A673 (cell line): ENCODE data around the gene LRRC27. TPM values are rescaled to one million over a fixed set of nuclear protein-coding genes. Genes with fewer than 3 reads are reported as not detected.

Experiments used
- BruUV-seq: library from RNA; stranded (reverse); fragments of 400-500 nt; replicated peaks from 2 replicates; lab custom pipeline; 2021; lab: Mats Ljungman, UMichigan
- CTCF ChIA-PET: fragments of 300-600 bp; sonication (Branson Sonifier 250); formaldehyde crosslinking; loops from one replicate; lab custom pipeline; 2022; ENCODE audit warnings: antibody characterized with exemption; lab: Charles Lee
- POLR2A ChIA-PET: fragments of 300-600 bp; sonication (Branson Sonifier 250); formaldehyde crosslinking; loops from one replicate; lab custom pipeline; 2022; ENCODE audit warnings: antibody characterized with exemption; ENCODE audit not compliant: low non-redundant PET; lab: Charles Lee
- DNase-seq: peaks from one replicate; pipeline ENCODE4 v3.0.0-alpha.2; 2015; ENCODE audit warnings: low spot score
- H3K27ac ChIP-seq: fragments of 200-600 bp; sonication (generic); 2 replicates; pipeline ENCODE4 v1.5.1; 2016; ENCODE audit warnings: mixed run types, low read depth, mild to moderate bottlenecking, mixed read lengths, antibody characterized with exemption, low read length; ENCODE audit not compliant: poor library complexity, severe bottlenecking
- H3K27me3 ChIP-seq: fragments of 200-600 bp; sonication (generic); replicated peaks from 2 replicates; pipeline ENCODE4 v1.6.1; 2017; ENCODE audit warnings: mixed run types, low read depth, mild to moderate bottlenecking, mixed read lengths, antibody characterized with exemption, low read length; ENCODE audit not compliant: insufficient read depth, poor library complexity
- H3K36me3 ChIP-seq: fragments of 200-600 bp; sonication (generic); 2 replicates; pipeline ENCODE4 v1.6.1; 2016; ENCODE audit warnings: mixed run types, mild to moderate bottlenecking, mixed read lengths, antibody characterized with exemption, low read length; ENCODE audit not compliant: insufficient read depth, poor library complexity, severe bottlenecking
- H3K4me1 ChIP-seq: fragments of 200-600 bp; sonication (generic); 2 replicates; pipeline ENCODE4 v1.6.1; 2017; ENCODE audit warnings: mixed run types, mild to moderate bottlenecking, mixed read lengths, antibody characterized with exemption, low read length; ENCODE audit not compliant: insufficient read depth, poor library complexity, severe bottlenecking
- H3K4me3 ChIP-seq: fragments of 200-600 bp; sonication (generic); 2 replicates; pipeline ENCODE4 v1.5.1; 2016; ENCODE audit warnings: low read depth, mixed run types, mild to moderate bottlenecking, mixed read lengths, low read length; ENCODE audit not compliant: poor library complexity, severe bottlenecking
- H3K9me3 ChIP-seq: fragments of 200-600 bp; sonication (generic); 2 replicates; pipeline ENCODE4 v1.6.1; 2016; ENCODE audit warnings: mixed run types, low read depth, mild to moderate bottlenecking, mixed read lengths, antibody characterized with exemption, low read length; ENCODE audit not compliant: poor library complexity, severe bottlenecking
- CTCF ChIP-seq: fragments of 300-800, 200-600 bp; sonication (generic); conservative IDR thresholded peaks from 2 replicates; pipeline ENCODE4 v1.5.1; 2017; ENCODE audit warnings: low read depth, mild to moderate bottlenecking, antibody characterized with exemption, low read length, moderate library complexity, mixed read lengths
- EZH2 ChIP-seq: fragments of 200-600 bp; sonication (generic); IDR thresholded peaks from 2 replicates; pipeline ENCODE4 v1.6.1; 2017; ENCODE audit warnings: borderline replicate concordance, low read depth, mild to moderate bottlenecking, mixed read lengths, antibody characterized with exemption, low read length; ENCODE audit not compliant: poor library complexity, severe bottlenecking
- intact Hi-C: fragments of 100-400 bp; cut with micrococcal nuclease; formaldehyde crosslinking; loops from one replicate; pipeline ENCODE4 v1.10.0; 2022; ENCODE audit not compliant: unreplicated experiment
- total RNA-seq: library from RNA; stranded (reverse); gene quantifications from 2 replicates; pipeline ENCODE4 v1.2.3, GENCODE V29; 2021

Gene LRRC27
- total RNA-seq, 1 experiment from 2014 or later, result 11.5 TPM

DNA sequence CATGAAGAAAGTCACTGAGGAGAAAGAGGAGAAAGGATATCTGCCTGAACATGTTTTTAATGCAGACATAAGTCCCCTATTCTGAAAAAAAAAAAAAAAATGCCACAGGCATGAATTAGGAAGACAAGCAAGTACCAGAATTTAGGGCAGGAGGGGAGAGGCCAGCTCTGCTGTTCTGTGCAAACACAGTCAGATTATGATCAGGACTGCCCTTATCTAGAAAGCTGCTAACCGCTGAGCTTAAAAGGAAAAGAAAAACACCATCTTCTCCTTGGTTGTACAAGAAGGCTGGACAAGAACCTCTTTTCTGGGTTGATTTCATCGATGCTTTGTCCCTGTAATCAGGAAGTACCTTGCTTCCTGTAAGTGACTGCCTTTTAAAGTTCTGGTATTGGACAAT lies 49.7 kb downstream of the LRRC27 start:
- no peaks in the 10 kb centered on the region for H3K36me3 ChIP-seq
- H3K4me1 ChIP-seq, result no peaks in the 10 kb centered on the region
- no peak overlapping the region for H3K27ac ChIP-seq
- H3K27me3 ChIP-seq, result no peaks in the 10 kb centered on the region
- intact Hi-C loops, result no loop called here
- H3K4me3 ChIP-seq, result no peak overlapping the region
- DNase-seq, result no peak
- no TSS peak for BruUV-seq
- ChIA-PET CTCF (interaction anchor here (0.6 to 0.7 kb wide), 2 partner anchors 23 to 212 kb away, joined by 6 to 7 read pairs; no protein-coding TSS in a partner anchor), POLR2A (interaction anchor here (0.7 kb wide), 1 partner anchor 117 kb away, joined by 9 read pairs; no protein-coding TSS in a partner anchor)
- H3K9me3 ChIP-seq, result no peaks in the 10 kb centered on the region
- no peak for TF ChIP-seq CTCF
- no peak for TF ChIP-seq EZH2

GRCh38 chr10:132382231-132382922 lies 50.4 kb downstream of the LRRC27 start:
- Histone ChIP-seq H3K9me3 (no peaks in the 10 kb centered on the region), H3K27me3 (no peaks in the 10 kb centered on the region), H3K4me3 (no peak overlapping the region), H3K4me1 (no peaks in the 10 kb centered on the region), H3K36me3 (no peaks in the 10 kb centered on the region), H3K27ac (no peak overlapping the region)
- TF ChIP-seq EZH2 (no peak), CTCF (no peak)
- ChIA-PET POLR2A (no interaction called here), CTCF (no interaction called here)
- BruUV-seq, result no TSS peak
- intact Hi-C loops, result no loop called here
- DNase-seq, result no peak

- no peaks in the 10 kb centered on the region for H3K9me3 ChIP-seq
- POLR2A ChIA-PET, result no interaction called here
- intact Hi-C loops, result no loop called here
- no peak overlapping the region for H3K4me3 ChIP-seq
- BruUV-seq, result no TSS peak
- DNase-seq, result no peak
- H3K36me3 ChIP-seq, result no peaks in the 10 kb centered on the region
- TF ChIP-seq EZH2, result no peak
- TF ChIP-seq CTCF, result no peak
- no peak overlapping the region for H3K27ac ChIP-seq
- H3K27me3 ChIP-seq, result no peaks in the 10 kb centered on the region
- CTCF ChIA-PET, result no interaction called here
- peaks cover 4% of the 10 kb centered on the region for H3K4me1 ChIP-seq
Measured at GRCh38 chr10:132383101-132383500, 51.1 kb downstream of the LRRC27 start.
